Smooth muscle cell (in vitro differentiated cells): ENCODE measurements around the gene PSMA3. TPM values are rescaled to one million over a fixed set of nuclear protein-coding genes. Genes with fewer than 3 reads are reported as not detected.

Experiments
- DNase-seq: peaks from one replicate; lab custom pipeline; 2025; ENCODE audit not compliant: unreplicated experiment; lab: John Stamatoyannopoulos, UW
- H2AFZ ChIP-seq: fragments of 200-600 bp; sonication (generic); 2 replicates; pipeline ENCODE4 v1.6.0; 2016; ENCODE audit warnings: antibody characterized with exemption, low read depth, mild to moderate bottlenecking
- H3F3A ChIP-seq: fragments of 200-600 bp; sonication (generic); 2 replicates; pipeline ENCODE4 v1.6.0; 2017; ENCODE audit warnings: antibody characterized with exemption, low read depth
- H3K27ac ChIP-seq: fragments of 200-600 bp; sonication (generic); 2 replicates; pipeline ENCODE4 v1.5.1; 2016; ENCODE audit warnings: low read depth, mild to moderate bottlenecking
- H3K27me3 ChIP-seq: fragments of 200-600 bp; sonication (generic); 2 replicates; pipeline ENCODE4 v1.6.1; 2016; ENCODE audit warnings: low read depth, mild to moderate bottlenecking
- H3K36me3 ChIP-seq: fragments of 200-600 bp; sonication (generic); 2 replicates; pipeline ENCODE4 v1.5.1; 2016; ENCODE audit warnings: low read depth
- H3K4me1 ChIP-seq: fragments of 200-600 bp; sonication (generic); 2 replicates; pipeline ENCODE4 v1.5.1; 2016; ENCODE audit warnings: low read depth
- H3K4me2 ChIP-seq: fragments of 200-600 bp; sonication (generic); 2 replicates; pipeline ENCODE4 v1.6.0; 2016; ENCODE audit warnings: mild to moderate bottlenecking
- H3K4me3 ChIP-seq: fragments of 200-600 bp; sonication (generic); 2 replicates; pipeline ENCODE4 v1.5.1; 2016; ENCODE audit warnings: mild to moderate bottlenecking
- H3K79me2 ChIP-seq: fragments of 200-600 bp; sonication (generic); 2 replicates; pipeline ENCODE4 v1.6.0; 2016; ENCODE audit warnings: low read depth, mild to moderate bottlenecking
- H3K9ac ChIP-seq: fragments of 200-600 bp; sonication (generic); 2 replicates; pipeline ENCODE4 v1.6.0; 2016; ENCODE audit warnings: low read depth
- H3K9me3 ChIP-seq: fragments of 200-600 bp; sonication (generic); replicated peaks from 2 replicates; pipeline ENCODE4 v1.5.1; 2016; ENCODE audit warnings: low read depth
- H4K20me1 ChIP-seq: fragments of 200-600 bp; sonication (generic); 2 replicates; pipeline ENCODE4 v1.6.0; 2016; ENCODE audit warnings: low read depth
- CTCF ChIP-seq: fragments of 200-600 bp; sonication (generic); IDR thresholded peaks from 2 replicates; pipeline ENCODE4 v1.5.1; 2017; ENCODE audit warnings: borderline replicate concordance, mild to moderate bottlenecking, antibody characterized with exemption; ENCODE audit not compliant: insufficient read depth, poor library complexity, severe bottlenecking
- WGBS: methylation state at CpG from one replicate; pipeline ENCODE4 v1.1.7; 2016; ENCODE audit warnings: low lambda C conversion rate; 5-methylcytosine and 5-hydroxymethylcytosine counted together
- polyA plus RNA-seq: library from polyadenylated mRNA; unstranded; fragments of >200 nt; fragmentation: Nextera tagmentation; extraction: Ambion mirVana; gene quantifications from 2 replicates; pipeline ENCODE4 v1.2.1, GENCODE V29; 2016
- total RNA-seq: library from RNA; depleted of rRNA; stranded (reverse); fragments of >200 nt; gene quantifications from 2 replicates; pipeline ENCODE4 v1.2.3, GENCODE V29; 2014

PSMA3 gene
- total and polyA plus RNA-seq, 2 experiments from 2014 or later, result 133 to 189 TPM

DNA sequence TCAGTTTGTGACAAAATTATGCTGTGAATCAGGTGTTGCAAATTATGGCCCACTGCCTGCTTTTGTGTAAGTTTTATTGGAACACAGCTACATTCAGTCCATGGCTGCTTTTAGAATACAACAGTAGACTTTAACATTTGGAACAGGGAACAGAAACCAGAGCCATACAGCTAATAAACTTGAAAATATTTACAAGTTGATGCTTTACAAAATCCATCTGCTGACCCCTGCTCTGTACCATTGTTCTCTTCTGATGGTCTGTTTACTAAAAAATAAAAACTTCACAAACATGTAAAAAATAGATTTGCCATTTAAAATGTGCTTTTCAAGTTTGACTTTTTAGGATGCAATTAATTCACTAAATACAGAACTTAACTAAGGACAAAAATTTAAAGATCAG is 20.8 kb downstream of the PSMA3 start:
- Histone ChIP-seq H3K79me2 (peaks cover 9% of the 10 kb centered on the region), H3K4me3 (no peak overlapping the region), H3K4me1 (no peaks in the 10 kb centered on the region), H3K4me2 (no peak overlapping the region), H3K27ac (peak overlapping the region; percentile 20), H3K27me3 (no peaks in the 10 kb centered on the region), H3K9me3 (no peaks in the 10 kb centered on the region), H3K9ac (no peak overlapping the region), H3K36me3 (peaks cover 32% of the 10 kb centered on the region), H3F3A (peaks cover 21% of the 10 kb centered on the region), H2AFZ (no peak overlapping the region), H4K20me1 (peaks cover 34% of the 10 kb centered on the region)
- DNase-seq, result no peak
- no peak for TF ChIP-seq CTCF

- Histone ChIP-seq H3K36me3 (peaks cover 27% of the 10 kb centered on the region), H3K9ac (no peak overlapping the region), H3K4me2 (no peak overlapping the region), H3K79me2 (peaks cover 32% of the 10 kb centered on the region), H3K27me3 (no peaks in the 10 kb centered on the region), H3K27ac (peak overlapping the region; percentile 15), H4K20me1 (peaks cover 46% of the 10 kb centered on the region), H3K4me3 (no peak overlapping the region), H3F3A (peaks cover 31% of the 10 kb centered on the region), H3K4me1 (no peaks in the 10 kb centered on the region), H2AFZ (no peak overlapping the region), H3K9me3 (no peaks in the 10 kb centered on the region)
- TF ChIP-seq CTCF, result no peak
- DNase-seq, result no peak
- 95% methylated on average over 2 of the region's 2 CpGs for WGBS
These were observed 26.0 kb downstream of the PSMA3 start for GRCh38 chr14:58270628-58271027.

- H3K27ac ChIP-seq, result no peak overlapping the region
- no peak overlapping the region for H2AFZ ChIP-seq
- H4K20me1 ChIP-seq, result peaks cover 57% of the 10 kb centered on the region
- H3K4me2 ChIP-seq, result no peak overlapping the region
- no peaks in the 10 kb centered on the region for H3K4me1 ChIP-seq
- no peak overlapping the region for H3K4me3 ChIP-seq
- no peak overlapping the region for H3K9ac ChIP-seq
- peaks cover 48% of the 10 kb centered on the region for H3K79me2 ChIP-seq
- no peaks in the 10 kb centered on the region for H3K27me3 ChIP-seq
- whole genome bisulfite sequencing, result 98% methylated on average over 4 of the region's 4 CpGs
- DNase-seq, result no peak
- H3F3A ChIP-seq, result peaks cover 17% of the 10 kb centered on the region
- H3K36me3 ChIP-seq, result peaks cover 21% of the 10 kb centered on the region
- no peak for TF ChIP-seq CTCF
- H3K9me3 ChIP-seq, result no peaks in the 10 kb centered on the region
These were observed 28.1 kb downstream of the PSMA3 start for GRCh38 chr14:58272588-58273372.

DNA sequence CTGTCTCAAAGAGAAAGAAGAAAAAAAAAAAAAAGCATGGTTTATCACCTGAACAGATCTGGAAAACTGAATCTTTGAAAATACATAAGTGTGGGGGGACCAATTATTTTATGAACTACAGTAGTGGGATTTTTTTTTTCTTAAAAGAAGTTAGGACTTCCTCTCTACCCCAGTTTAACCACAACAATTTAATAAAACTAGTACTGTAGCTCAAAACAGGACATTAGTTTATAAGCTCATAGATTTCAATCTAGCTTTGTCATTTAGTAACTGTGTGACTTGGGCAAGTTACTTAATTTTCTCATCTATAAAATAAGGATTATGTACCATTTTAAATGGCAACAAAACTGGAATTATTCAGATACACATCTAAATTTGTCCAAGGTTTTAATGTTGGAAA is 30.2 kb downstream of the PSMA3 start:
- peak overlapping the region; percentile 32 for H3K27ac ChIP-seq
- peaks cover 14% of the 10 kb centered on the region for H3K36me3 ChIP-seq
- H3K79me2 ChIP-seq, result peaks cover 65% of the 10 kb centered on the region
- no peak overlapping the region for H2AFZ ChIP-seq
- no peaks in the 10 kb centered on the region for H3K27me3 ChIP-seq
- DNase-seq, result no peak
- no peaks in the 10 kb centered on the region for H3K9me3 ChIP-seq
- peaks cover 61% of the 10 kb centered on the region for H4K20me1 ChIP-seq
- no peak overlapping the region for H3K4me3 ChIP-seq
- no peak overlapping the region for H3K9ac ChIP-seq
- H3F3A ChIP-seq, result peaks cover 17% of the 10 kb centered on the region
- no peak for TF ChIP-seq CTCF
- H3K4me2 ChIP-seq, result no peak overlapping the region
- H3K4me1 ChIP-seq, result no peaks in the 10 kb centered on the region
